ENCODE data around the gene KNDC1. TPM values are rescaled to one million over a fixed set of nuclear protein-coding genes. Genes with fewer than 3 reads are reported as not detected.

The KNDC1 gene
- total RNA-seq, 1 donor from 2014 or later: 10.3 TPM

DNA sequence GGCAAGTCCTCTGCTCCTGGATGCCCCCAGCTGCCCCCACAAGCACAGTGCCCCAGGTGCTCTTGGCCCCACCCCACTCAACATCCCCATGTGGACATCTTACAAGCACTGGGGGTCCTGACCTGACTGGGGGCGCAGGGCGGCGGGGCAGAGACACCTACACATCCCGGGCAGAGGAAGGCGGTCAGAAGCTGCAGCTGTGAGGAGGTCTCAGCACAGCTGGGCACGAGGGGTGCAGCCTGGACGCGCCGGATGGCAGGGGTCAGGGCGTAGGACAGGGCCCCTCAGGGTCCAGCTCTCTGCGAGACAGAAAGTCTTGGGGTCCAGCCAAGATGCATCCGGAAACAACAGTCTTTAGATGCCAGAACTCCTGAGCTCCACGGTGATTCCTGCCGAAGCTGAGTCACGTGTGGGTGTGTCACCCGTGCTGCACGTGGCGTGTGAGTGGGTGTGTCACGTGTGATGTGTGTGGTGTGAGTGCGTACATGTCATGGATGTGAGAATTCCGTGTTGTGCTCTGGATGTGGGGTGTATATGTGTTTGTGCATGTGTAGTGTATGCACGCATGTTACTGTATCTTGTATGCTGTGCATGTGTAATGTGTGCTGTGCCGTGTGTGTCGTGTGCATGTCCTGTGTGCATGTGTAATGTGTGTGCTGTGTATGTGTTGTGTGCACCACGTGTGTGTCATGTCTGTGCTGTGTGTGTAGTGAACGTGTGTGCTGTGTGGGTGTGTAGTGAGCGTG, 82.8 kb downstream of the KNDC1 start:
- Histone ChIP-seq H3K27ac (no peak overlapping the region), H3K36me3 (no peaks in the 10 kb centered on the region), H3K4me3 (no peak overlapping the region), H3K4me1 (peaks cover 12% of the 10 kb centered on the region), H3K27me3 (ENCODE audit: low read depth) (peaks cover 69% of the 10 kb centered on the region), H3K9me3 (no peaks in the 10 kb centered on the region)
- intact Hi-C loops (cut with DNase I): no loop called here
- TF ChIP-seq, protein P1, sequence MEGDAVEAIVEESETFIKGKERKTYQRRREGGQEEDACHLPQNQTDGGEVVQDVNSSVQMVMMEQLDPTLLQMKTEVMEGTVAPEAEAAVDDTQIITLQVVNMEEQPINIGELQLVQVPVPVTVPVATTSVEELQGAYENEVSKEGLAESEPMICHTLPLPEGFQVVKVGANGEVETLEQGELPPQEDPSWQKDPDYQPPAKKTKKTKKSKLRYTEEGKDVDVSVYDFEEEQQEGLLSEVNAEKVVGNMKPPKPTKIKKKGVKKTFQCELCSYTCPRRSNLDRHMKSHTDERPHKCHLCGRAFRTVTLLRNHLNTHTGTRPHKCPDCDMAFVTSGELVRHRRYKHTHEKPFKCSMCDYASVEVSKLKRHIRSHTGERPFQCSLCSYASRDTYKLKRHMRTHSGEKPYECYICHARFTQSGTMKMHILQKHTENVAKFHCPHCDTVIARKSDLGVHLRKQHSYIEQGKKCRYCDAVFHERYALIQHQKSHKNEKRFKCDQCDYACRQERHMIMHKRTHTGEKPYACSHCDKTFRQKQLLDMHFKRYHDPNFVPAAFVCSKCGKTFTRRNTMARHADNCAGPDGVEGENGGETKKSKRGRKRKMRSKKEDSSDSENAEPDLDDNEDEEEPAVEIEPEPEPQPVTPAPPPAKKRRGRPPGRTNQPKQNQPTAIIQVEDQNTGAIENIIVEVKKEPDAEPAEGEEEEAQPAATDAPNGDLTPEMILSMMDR (IDR thresholded peaks at IDR 0.05): no peak
- no peak for DNase-seq
- ATAC-seq: no peak

DNA sequence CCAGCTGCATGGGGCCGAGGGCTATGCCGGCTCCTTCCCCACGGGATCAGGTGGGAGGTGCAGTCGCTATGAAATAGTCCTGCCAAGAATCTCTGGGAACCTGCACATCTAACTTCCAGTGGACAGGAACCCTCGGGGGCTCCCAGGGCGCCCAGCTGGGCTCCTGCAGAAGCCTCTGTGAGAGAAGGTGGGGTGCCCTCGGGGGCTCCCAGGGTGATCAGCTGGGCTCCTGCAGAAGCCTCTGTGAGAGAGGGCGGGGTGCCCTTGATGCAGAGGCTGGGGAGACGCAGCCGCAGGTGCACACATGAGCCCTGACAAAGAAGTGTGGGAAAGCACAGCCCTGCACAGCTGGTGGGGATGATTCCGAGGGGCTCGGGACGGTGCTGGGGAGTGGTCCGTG, 83.6 kb downstream of the KNDC1 start:
- H3K4me3 ChIP-seq: no peak overlapping the region
- intact Hi-C loops (cut with DNase I): no loop called here
- no peaks in the 10 kb centered on the region for H3K9me3 ChIP-seq
- ATAC-seq (no peak), DNase-seq (no peak)
- peaks cover 61% of the 10 kb centered on the region for H3K27me3 ChIP-seq (ENCODE audit: low read depth)
- TF ChIP-seq, protein P1 (IDR thresholded peaks at IDR 0.05): no peak
- H3K27ac ChIP-seq: no peak overlapping the region
- H3K36me3 ChIP-seq: no peaks in the 10 kb centered on the region
- peaks cover 12% of the 10 kb centered on the region for H3K4me1 ChIP-seq

DNA sequence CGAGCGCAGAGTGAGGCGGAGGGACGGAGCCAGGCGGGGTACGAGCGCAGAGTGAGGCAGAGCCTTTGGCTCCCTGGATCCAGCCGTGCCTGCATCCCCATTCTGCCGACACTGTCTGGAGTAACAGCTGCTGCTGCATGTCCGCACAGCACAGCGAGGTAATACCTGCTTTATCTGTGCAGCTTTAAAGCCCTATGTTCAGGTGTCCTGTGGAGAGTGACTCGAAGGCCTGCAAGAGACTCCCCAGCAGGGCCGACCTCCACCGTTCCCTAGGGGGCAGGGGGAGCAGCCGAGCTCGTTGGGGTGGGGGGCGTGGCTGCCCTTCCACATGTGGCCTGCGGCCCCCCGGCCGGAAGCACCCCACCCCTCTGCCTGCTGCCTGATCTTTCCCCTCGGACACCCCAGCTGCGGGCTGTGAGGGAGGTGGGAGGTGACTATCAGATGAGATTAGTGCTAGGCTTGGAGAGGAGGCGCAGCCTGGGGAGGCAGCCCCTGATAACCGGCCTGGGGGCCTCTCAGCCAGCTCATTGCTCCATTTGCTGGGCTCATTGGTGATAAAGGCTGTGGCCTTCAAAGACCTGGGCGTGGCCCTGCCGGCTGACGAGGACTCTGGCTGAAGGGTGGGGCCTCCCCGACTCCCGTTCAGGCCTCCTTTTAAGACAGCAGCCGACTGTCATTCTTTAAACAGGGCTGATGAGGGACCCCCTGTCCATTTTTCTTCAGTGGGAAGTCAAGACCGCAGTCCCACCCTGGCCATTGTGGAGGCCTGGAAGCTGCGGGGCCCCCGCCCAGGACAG, 85.6 kb downstream of the KNDC1 start:
- Histone ChIP-seq H3K27me3 (ENCODE audit: low read depth) (peaks cover 44% of the 10 kb centered on the region), H3K36me3 (no peaks in the 10 kb centered on the region), H3K4me3 (no peak overlapping the region), H3K4me1 (peaks cover 12% of the 10 kb centered on the region), H3K9me3 (no peaks in the 10 kb centered on the region), H3K27ac (no peak overlapping the region)
- TF ChIP-seq, protein P1 (IDR thresholded peaks at IDR 0.05): no peak
- intact Hi-C loops (cut with DNase I): no loop called here
- ATAC-seq: peak in 1 of 2 donors; percentile 10
- no peak for DNase-seq

DNA sequence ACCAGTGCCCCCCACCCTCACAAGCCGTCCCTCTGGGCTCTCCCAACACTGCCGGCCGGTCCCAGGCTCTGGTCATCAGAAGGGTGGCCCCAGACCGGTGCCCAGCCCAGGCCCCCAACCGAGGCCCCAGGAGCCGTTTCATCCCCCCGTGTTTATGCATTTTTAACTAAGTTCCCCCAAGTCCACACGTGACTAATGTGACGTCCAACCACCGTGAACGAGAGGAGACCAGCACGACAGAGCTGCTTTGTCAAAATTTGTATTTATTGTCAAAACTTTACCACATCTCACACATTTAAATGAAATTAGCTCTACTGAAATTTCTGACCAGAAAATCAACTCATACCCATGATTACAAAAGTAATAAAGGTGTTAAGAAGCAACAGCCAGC, 86.2 kb downstream of the KNDC1 start:
- Histone ChIP-seq H3K4me1 (peaks cover 8% of the 10 kb centered on the region), H3K27ac (no peak overlapping the region), H3K4me3 (no peak overlapping the region), H3K27me3 (ENCODE audit: low read depth) (peaks cover 38% of the 10 kb centered on the region), H3K9me3 (no peaks in the 10 kb centered on the region), H3K36me3 (no peaks in the 10 kb centered on the region)
- intact Hi-C loops (cut with DNase I): no loop called here
- TF ChIP-seq, protein P1 (IDR thresholded peaks at IDR 0.05): no peak
- DNase-seq (no peak), ATAC-seq (no peak)

DNA sequence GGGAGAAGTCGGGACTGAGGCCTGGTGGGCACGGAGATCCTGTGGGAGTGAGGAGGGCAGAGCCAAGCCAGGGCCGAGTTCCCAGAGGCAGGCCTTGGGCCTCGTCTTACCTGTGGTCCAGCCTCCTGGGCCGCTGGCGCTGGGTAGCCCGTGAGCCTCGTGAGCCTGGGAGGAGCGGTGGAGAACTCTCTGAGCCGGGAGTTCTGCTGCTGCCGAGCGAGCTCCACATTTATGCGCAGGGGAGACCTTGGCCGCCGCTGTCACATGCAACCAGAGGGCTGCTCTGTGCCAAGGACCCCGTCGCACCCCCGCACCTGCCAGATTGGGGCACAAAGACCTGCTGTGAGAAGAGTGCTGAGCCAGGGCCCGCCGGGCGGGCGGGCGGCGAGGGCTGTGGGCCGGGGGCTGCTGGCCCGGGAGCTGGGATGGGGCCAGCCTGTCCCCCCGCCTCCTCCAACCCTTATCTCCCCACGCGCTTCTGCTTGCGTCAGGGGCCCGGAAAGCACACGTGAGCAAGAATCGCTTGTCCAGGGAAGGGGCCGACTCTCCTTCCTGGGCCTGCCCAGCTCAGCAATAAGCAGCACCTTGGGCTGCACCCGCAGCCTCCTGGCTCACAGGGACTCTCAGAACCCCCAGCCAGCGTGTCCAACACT, 87.8 kb downstream of the KNDC1 start:
- Histone ChIP-seq H3K4me3 (no peak overlapping the region), H3K27me3 (ENCODE audit: low read depth) (peaks cover 25% of the 10 kb centered on the region), H3K4me1 (no peaks in the 10 kb centered on the region), H3K27ac (no peak overlapping the region), H3K36me3 (no peaks in the 10 kb centered on the region), H3K9me3 (no peaks in the 10 kb centered on the region)
- no peak for DNase-seq
- no peak for ATAC-seq
- intact Hi-C loops (cut with DNase I): no loop called here
- TF ChIP-seq, protein P1 (IDR thresholded peaks at IDR 0.05): no peak

All from lower lobe of right lung (tissue), 2 donors.